Osteocyte (in vitro differentiated cells): ENCODE results near the gene FZR1. TPM values are rescaled to one million over a fixed set of nuclear protein-coding genes. Genes with fewer than 3 reads are reported as not detected.
A peak's percentile ranks its signal among the peaks of the same experiment; 100 is the strongest.

Experiments
- DNase-seq: peaks from one replicate; pipeline ENCODE4 v3.0.0; 2021; ENCODE audit warnings: mixed read lengths; ENCODE audit not compliant: unreplicated experiment; ENCODE audit errors: extremely low spot score
- H3K27ac Mint-ChIP-seq: one replicate; pipeline ENCODE4 v1.8.0; 2021; ENCODE audit warnings: mild to moderate bottlenecking, mixed read lengths; ENCODE audit not compliant: unreplicated experiment
- H3K27me3 Mint-ChIP-seq: one replicate; pipeline ENCODE4 v1.8.0; 2021; ENCODE audit warnings: mixed read lengths; ENCODE audit not compliant: unreplicated experiment
- H3K36me3 Mint-ChIP-seq: one replicate; pipeline ENCODE4 v1.8.0; 2021; ENCODE audit warnings: mixed read lengths; ENCODE audit not compliant: unreplicated experiment
- H3K4me1 Mint-ChIP-seq: one replicate; pipeline ENCODE4 v1.8.0; 2021; ENCODE audit warnings: mixed read lengths; ENCODE audit not compliant: unreplicated experiment
- H3K4me3 Mint-ChIP-seq: one replicate; pipeline ENCODE4 v1.8.0; 2021; ENCODE audit warnings: mild to moderate bottlenecking, moderate library complexity, mixed read lengths; ENCODE audit not compliant: unreplicated experiment
- H3K9me3 Mint-ChIP-seq: one replicate; pipeline ENCODE4 v1.8.0; 2021; ENCODE audit warnings: mixed read lengths; ENCODE audit not compliant: unreplicated experiment
- total RNA-seq: library from RNA; stranded (reverse); gene quantifications from 2 replicates; pipeline ENCODE4 v1.2.1, GENCODE V29; 2021
- TF ChIP-seq, protein P1 (sequence below): fragments of 200-600 bp; sonication (generic); IDR thresholded peaks from 2 replicates; pipeline ENCODE4 v1.5.0; 2021; ENCODE audit warnings: antibody characterized with exemption, mild to moderate bottlenecking, moderate library complexity

FZR1 gene
- total RNA-seq, 1 donor from 2014 or later = 45.3 TPM

GRCh38 chr19:3575260-3575741 is 69.2 kb downstream of the FZR1 start:
- peaks cover 26% of the 10 kb centered on the region for H3K4me1 Mint-ChIP-seq
- H3K9me3 Mint-ChIP-seq = no peaks in the 10 kb centered on the region
- no peak for DNase-seq
- no peaks in the 10 kb centered on the region for H3K27me3 Mint-ChIP-seq
- H3K4me3 Mint-ChIP-seq = peak overlapping the region; percentile 20
- TF ChIP-seq, protein P1, sequence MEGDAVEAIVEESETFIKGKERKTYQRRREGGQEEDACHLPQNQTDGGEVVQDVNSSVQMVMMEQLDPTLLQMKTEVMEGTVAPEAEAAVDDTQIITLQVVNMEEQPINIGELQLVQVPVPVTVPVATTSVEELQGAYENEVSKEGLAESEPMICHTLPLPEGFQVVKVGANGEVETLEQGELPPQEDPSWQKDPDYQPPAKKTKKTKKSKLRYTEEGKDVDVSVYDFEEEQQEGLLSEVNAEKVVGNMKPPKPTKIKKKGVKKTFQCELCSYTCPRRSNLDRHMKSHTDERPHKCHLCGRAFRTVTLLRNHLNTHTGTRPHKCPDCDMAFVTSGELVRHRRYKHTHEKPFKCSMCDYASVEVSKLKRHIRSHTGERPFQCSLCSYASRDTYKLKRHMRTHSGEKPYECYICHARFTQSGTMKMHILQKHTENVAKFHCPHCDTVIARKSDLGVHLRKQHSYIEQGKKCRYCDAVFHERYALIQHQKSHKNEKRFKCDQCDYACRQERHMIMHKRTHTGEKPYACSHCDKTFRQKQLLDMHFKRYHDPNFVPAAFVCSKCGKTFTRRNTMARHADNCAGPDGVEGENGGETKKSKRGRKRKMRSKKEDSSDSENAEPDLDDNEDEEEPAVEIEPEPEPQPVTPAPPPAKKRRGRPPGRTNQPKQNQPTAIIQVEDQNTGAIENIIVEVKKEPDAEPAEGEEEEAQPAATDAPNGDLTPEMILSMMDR = peak; percentile 47
- H3K27ac Mint-ChIP-seq = no peak overlapping the region
- peaks cover 11% of the 10 kb centered on the region for H3K36me3 Mint-ChIP-seq

- Mint-ChIP-seq H3K9me3 (no peaks in the 10 kb centered on the region), H3K4me3 (no peak overlapping the region), H3K27ac (no peak overlapping the region), H3K27me3 (no peaks in the 10 kb centered on the region), H3K36me3 (peaks cover 11% of the 10 kb centered on the region), H3K4me1 (peaks cover 34% of the 10 kb centered on the region)
- TF ChIP-seq, protein P1 = no peak
- DNase-seq = no peak
Measured at GRCh38 chr19:3575949-3576673, 70.0 kb downstream of the FZR1 start.

GRCh38 chr19:3576696-3577443 is 70.8 kb downstream of the FZR1 start:
- Mint-ChIP-seq H3K27me3 (no peaks in the 10 kb centered on the region), H3K4me3 (no peak overlapping the region), H3K9me3 (no peaks in the 10 kb centered on the region), H3K36me3 (peaks cover 11% of the 10 kb centered on the region), H3K4me1 (peaks cover 30% of the 10 kb centered on the region), H3K27ac (no peak overlapping the region)
- no peak for DNase-seq
- TF ChIP-seq, protein P1 = no peak

- Mint-ChIP-seq H3K27ac (no peak overlapping the region), H3K4me1 (peaks cover 26% of the 10 kb centered on the region), H3K4me3 (no peak overlapping the region), H3K27me3 (no peaks in the 10 kb centered on the region), H3K9me3 (no peaks in the 10 kb centered on the region), H3K36me3 (peaks cover 11% of the 10 kb centered on the region)
- TF ChIP-seq, protein P1 = no peak
- no peak for DNase-seq
Measured at GRCh38 chr19:3577723-3578344, 71.7 kb downstream of the FZR1 start.

DNA sequence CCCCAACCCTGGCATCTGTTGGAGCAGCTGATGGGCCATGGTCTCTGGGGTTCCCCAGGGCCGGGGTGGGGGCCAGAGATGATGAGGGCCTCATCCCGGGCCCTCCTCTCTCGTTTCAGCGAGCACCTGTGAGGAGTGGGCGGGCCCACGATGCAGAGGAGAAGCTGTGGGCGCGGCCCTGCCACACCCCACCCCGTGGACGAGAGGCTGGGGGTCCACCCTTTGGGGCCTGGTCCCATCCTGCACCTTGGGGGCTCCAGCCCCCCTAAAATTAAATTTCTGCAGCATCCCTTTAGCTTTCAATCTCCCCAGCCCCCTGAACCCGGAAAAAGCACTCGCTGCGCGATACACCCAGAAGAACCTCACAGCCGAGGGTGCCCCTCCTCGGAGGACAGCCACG is 72.3 kb downstream of the FZR1 start:
- TF ChIP-seq, protein P1 = no peak
- Mint-ChIP-seq H3K27ac (no peak overlapping the region), H3K27me3 (no peaks in the 10 kb centered on the region), H3K4me1 (peaks cover 26% of the 10 kb centered on the region), H3K9me3 (no peaks in the 10 kb centered on the region), H3K4me3 (no peak overlapping the region), H3K36me3 (peaks cover 11% of the 10 kb centered on the region)
- DNase-seq = no peak
